ENCODE measurements around the gene PPIG.
A peak's percentile ranks its signal among the peaks of the same experiment; 100 is the strongest.
"Not testable (repeated sequence)": the region's sequence is repeated elsewhere in the genome, so short reads cannot be mapped to it uniquely, and the experiment has no call there.

The PPIG gene

GRCh38 chr2:169596546-169596945 is 12.4 kb downstream of the PPIG start:
- not testable (repeated sequence) for DNase-seq (ENCODE audit: low read depth)

- DNase-seq (ENCODE audit: low read depth): no peak
These were observed 14.8 kb downstream of the PPIG start for GRCh38 chr2:169598982-169599381.

- no peak for DNase-seq (ENCODE audit: low read depth)
These were observed 15.4 kb downstream of the PPIG start for GRCh38 chr2:169599568-169599967.

GRCh38 chr2:169609264-169609663 is 25.1 kb downstream of the PPIG start:
- no peak for DNase-seq (ENCODE audit: low read depth)

- DNase-seq (ENCODE audit: low read depth): no peak
These were observed 29.7 kb downstream of the PPIG start for GRCh38 chr2:169613876-169614275.

- not testable (repeated sequence) for DNase-seq (ENCODE audit: low read depth)
These were observed 31.8 kb downstream of the PPIG start for GRCh38 chr2:169615982-169616381.

GRCh38 chr2:169619946-169620345 is 35.8 kb downstream of the PPIG start:
- no peak for DNase-seq (ENCODE audit: low read depth)

GRCh38 chr2:169620509-169620908 is 36.4 kb downstream of the PPIG start:
- no peak for DNase-seq (ENCODE audit: low read depth)

- no peak for DNase-seq (ENCODE audit: low read depth)
These were observed 39.1 kb downstream of the PPIG start for GRCh38 chr2:169623235-169623634.

- no peak for DNase-seq (ENCODE audit: low read depth)
These were observed 41.6 kb downstream of the PPIG start for GRCh38 chr2:169625781-169626180.

- no peak for DNase-seq (ENCODE audit: low read depth)
These were observed 52.4 kb downstream of the PPIG start for GRCh38 chr2:169636440-169637097.

GRCh38 chr2:169637620-169638019 is 53.5 kb downstream of the PPIG start:
- DNase-seq (ENCODE audit: low read depth): peak; percentile 50

- DNase-seq (ENCODE audit: low read depth): no peak
These were observed 56.0 kb downstream of the PPIG start for GRCh38 chr2:169640104-169640503.

GRCh38 chr2:169641464-169641863 is 57.3 kb downstream of the PPIG start:
- DNase-seq (ENCODE audit: low read depth): no peak

GRCh38 chr2:169644173-169644572 is 60.0 kb downstream of the PPIG start:
- no peak for DNase-seq (ENCODE audit: low read depth)

- DNase-seq (ENCODE audit: low read depth): no peak
These were observed 63.3 kb downstream of the PPIG start for GRCh38 chr2:169647496-169647895.

- no peak for DNase-seq (ENCODE audit: low read depth)
These were observed 65.1 kb downstream of the PPIG start for GRCh38 chr2:169649278-169649677.

- DNase-seq (ENCODE audit: low read depth): no peak
These were observed 69.5 kb downstream of the PPIG start for GRCh38 chr2:169653636-169654035.

- DNase-seq (ENCODE audit: low read depth): no peak
These were observed 72.0 kb downstream of the PPIG start for GRCh38 chr2:169656164-169656563.

- DNase-seq (ENCODE audit: low read depth): no peak
These were observed 74.7 kb downstream of the PPIG start for GRCh38 chr2:169658877-169659276.

GRCh38 chr2:169659320-169659719 is 75.2 kb downstream of the PPIG start:
- no peak for DNase-seq (ENCODE audit: low read depth)

GRCh38 chr2:169661265-169661664 is 77.1 kb downstream of the PPIG start:
- DNase-seq (ENCODE audit: low read depth): no peak

- no peak for DNase-seq (ENCODE audit: low read depth)
These were observed 78.6 kb downstream of the PPIG start for GRCh38 chr2:169662744-169663143.

- DNase-seq (ENCODE audit: low read depth): no peak
These were observed 79.1 kb downstream of the PPIG start for GRCh38 chr2:169663247-169663646.

GRCh38 chr2:169664600-169664977 is 80.4 kb downstream of the PPIG start:
- DNase-seq (ENCODE audit: low read depth): no peak

Measured in non-pigmented ciliary epithelial cell (primary cell).